Limb (tissue), 2 donors: Measurements from ENCODE around the gene RPTOR.
"Not testable (repeated sequence)": the region's sequence is repeated elsewhere in the genome, so short reads cannot be mapped to it uniquely, and the experiment has no call there.

Experiments
- DNase-seq, 2 donors: peaks; one replicate each; pipeline ENCODE4 v3.0.0-alpha.2; 2016; ENCODE audit errors: extremely low spot score in 2 of 2

The RPTOR gene

GRCh38 chr17:80874866-80875445, 330.3 kb downstream of the RPTOR start:
- DNase-seq = no peak

GRCh38 chr17:80875480-80875995, 330.9 kb downstream of the RPTOR start:
- not testable (repeated sequence) for DNase-seq

DNA sequence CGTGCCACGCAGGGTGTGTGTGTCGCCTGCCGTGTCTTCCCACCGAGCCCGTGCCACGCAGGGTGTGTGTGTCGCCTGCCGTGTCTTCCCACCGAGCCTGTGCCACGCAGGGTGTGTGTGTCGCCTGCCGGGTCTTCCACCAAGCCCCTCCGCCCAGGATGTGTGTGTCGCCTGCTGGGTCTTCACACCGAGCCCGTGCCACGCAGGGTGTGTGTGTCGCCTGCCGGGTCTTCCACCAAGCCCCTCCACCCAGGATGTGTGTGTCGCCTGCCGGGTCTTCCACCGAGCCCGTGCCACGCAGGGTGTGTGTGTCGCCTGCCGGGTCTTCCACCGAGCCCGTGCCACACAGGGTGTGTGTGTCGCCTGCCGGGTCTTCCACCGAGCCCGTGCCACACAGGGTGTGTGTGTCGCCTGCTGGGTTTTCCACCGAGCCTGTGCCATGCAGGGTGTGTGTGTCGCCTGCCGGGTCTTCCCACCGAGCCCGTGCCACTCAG, 331.9 kb downstream of the RPTOR start:
- DNase-seq = not testable (repeated sequence)

GRCh38 chr17:80876950-80877728, 332.5 kb downstream of the RPTOR start:
- DNase-seq = peak in 1 of 2 donors; percentile 40

GRCh38 chr17:80877729-80878303, 333.2 kb downstream of the RPTOR start:
- no peak for DNase-seq

DNA sequence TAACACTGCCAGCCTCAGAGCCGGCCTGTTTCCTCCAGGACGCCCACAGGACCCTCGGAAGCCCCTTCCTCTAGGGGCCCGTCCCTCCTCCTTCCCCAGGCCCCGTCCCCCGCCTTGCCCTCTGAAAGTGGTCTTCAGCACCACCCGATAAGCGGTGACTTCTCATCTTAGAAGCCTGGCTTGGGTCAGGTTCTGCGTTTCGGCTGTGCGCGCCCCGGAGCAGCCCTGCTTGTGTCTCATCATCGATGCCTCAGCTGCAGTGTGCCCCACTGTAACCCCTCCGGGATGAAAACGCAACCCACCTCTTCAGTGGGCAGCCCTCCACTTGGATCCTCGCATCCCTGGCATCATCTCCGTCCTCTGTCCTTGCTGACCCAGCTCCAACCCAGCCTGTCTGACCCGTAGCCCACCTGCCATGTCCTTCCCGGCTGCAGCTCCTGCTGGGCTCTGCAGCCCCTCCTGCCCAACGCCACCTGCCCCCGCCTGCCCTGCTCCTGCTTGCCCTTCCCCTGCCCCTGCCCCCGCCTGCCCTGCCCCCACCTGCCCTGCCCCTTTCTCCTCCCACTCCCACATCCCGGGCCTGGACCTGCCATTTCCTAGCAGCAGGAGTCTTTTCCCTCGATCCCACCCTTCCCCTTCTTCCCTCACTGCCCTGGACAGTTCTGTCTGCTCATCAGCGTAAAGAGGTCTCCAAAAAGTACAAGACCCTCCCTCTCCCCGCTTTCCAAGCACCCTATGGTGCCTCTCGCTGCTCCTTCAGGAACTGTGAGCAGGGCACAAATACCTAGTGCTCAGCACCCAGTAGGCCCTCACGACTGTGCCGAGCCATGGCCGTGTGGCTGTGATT, 334.5 kb downstream of the RPTOR start:
- peak in 1 of 2 donors; percentile 21 for DNase-seq

GRCh38 chr17:80879723-80880647, 335.3 kb downstream of the RPTOR start:
- DNase-seq = peak in 1 of 2 donors; percentile 32

GRCh38 chr17:80880648-80880985, 336.0 kb downstream of the RPTOR start:
- DNase-seq = peak in 1 of 2 donors; percentile 1

- DNase-seq = no peak
Measured at GRCh38 chr17:80881306-80881705, 336.7 kb downstream of the RPTOR start.

DNA sequence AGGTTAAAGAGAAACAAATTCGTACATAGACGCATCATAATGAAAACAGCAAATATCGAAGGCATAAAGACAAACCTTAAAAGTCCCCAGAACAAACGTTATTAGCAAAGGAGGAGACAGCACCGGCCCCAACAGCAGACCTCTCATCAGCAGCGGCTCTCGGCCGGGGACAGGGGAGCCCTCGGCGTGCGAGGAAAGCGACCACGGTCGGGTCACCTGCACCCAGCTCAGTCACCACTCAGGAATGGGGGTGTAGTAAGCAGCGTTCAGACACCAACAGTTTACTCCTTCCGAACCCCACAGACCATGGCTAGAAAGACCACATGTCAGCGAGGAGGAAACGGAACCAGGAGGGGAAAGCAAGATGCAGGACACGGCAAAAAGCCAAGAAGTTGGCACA, 337.7 kb downstream of the RPTOR start:
- no peak for DNase-seq

DNA sequence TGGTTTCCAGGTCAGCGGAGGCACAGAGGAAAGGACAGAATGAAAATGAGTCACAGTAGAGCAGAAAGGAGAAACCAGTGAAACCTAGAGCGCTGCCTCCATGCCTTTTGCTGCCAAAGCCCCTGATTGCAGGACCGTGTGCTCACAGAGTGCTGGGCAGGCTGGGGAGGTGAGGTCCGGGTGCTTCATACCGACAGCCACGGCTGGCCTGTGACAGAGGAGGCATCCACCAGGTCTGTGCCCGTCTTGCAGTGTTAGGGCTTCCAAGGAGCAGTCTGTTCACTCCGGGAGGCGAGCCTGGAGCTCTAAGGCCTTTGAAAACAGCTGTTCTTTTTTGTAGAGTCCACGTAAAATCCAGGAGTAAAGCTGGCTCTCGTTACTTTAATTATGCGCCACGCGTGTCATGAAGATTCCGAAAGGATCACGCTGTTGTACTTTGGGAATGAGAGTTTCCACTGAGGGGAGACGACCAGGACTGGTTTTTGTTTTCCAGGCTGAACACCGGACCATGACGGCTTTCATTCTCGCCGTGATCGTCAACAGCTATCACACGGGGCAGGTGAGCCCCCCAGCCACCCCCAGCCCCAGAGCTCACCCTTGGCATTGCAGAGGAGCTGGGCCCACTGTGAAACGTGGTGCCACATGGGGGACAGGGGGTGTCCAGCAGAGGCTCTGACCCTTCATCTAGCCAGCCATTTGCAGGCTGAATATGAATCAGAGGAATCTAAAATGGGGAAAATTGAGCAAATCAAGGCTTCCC, 338.5 kb downstream of the RPTOR start:
- peak in 1 of 2 donors; percentile 2 for DNase-seq

- DNase-seq = no peak
Measured at GRCh38 chr17:80883831-80884735, 339.4 kb downstream of the RPTOR start.

DNA sequence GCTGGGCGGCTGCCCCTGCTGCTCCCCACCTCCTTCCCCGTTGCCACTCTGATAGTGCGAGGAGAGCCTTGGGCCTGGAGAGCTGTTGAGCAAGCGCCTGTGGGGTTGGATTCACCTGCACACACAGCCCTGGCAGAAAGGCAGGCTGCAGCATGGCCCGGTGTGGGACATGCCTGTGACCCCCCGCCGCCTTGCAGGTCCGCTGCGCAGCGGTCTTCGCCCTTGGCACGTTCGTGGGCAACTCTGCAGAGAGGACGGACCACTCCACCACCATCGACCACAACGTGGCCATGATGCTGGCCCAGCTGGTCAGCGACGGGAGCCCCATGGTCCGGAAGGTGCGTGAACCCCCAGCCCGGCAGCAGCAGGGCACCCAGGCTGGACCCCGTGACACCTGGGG, 340.2 kb downstream of the RPTOR start:
- DNase-seq = no peak

GRCh38 chr17:80885947-80886582, 341.4 kb downstream of the RPTOR start:
- peak in 1 of 2 donors; percentile 23 for DNase-seq

- peak in 1 of 2 donors; percentile 25 for DNase-seq
Measured at GRCh38 chr17:80886641-80887573, 342.3 kb downstream of the RPTOR start.

DNA sequence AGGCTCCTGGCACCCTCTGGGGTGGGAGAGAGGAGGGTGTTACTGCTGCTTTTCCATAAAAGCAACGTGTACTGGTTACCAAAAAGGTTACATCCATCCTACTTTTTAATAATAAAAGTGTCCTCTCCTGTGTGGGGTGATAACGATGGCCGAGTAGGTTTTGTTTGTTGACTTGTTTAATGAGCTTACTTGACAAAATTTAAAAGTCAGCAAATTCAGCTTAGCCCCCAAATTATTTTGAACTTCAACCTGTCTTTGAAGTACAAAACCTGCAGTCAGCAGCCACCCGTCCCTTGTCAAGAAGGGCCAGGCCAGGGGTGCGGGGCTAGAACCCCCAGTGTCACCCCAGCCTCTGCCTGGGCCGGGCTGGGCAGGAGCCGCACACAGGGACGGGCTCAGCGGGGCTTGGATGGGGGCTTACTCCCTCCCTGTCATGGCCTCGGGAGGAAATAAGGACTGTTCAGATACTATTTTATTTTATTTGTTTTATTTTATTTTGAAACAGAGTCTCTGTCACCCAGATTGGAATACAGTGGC, 343.1 kb downstream of the RPTOR start:
- DNase-seq = no peak
